ENCODE measurements around the gene PDE10A. TPM values are rescaled to one million over a fixed set of nuclear protein-coding genes. Genes with fewer than 3 reads are reported as not detected.

Gene PDE10A
- total and polyA plus RNA-seq, 9 of the 15 experiments (the other 6 are each of a cell fraction or from before 2014, with no cell fraction given), result 0.04 TPM; not detected in 8

DNA sequence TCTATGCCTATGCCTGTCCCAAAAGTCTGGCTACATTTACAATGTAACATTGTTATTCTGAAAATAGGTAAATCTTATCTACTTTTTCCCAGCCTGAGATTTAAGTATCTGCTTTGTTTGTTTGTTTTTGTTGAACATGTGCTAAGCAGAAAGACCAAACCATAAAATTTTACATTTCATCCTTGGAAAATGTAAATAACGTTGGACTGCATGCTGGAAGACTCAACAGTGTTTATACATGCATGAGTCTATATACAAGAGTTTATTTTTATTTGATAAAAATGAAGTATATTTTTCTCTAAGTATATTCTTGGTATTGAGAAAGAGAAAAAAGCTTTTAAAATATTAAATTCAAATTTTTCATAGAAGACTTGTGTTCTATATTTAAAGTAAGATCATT lies 12.1 kb upstream of the PDE10A start:
- Histone ChIP-seq H3K4me3 (no peak overlapping the region), H3K27ac (ENCODE audit: extremely low read depth, low read depth, low read length) (no peak overlapping the region), H3K9me1 (ENCODE audit: control insufficient read depth, insufficient read depth, low read length) (no peaks in the 10 kb centered on the region), H2AFZ (ENCODE audit: low read depth, low read length) (no peak overlapping the region), H3K4me2 (ENCODE audit: insufficient read depth, low read length) (no peak overlapping the region), H3K36me3 (ENCODE audit: control insufficient read depth, insufficient read depth, low read length) (no peaks in the 10 kb centered on the region), H3K9ac (ENCODE audit: insufficient read depth in 1 of 2, low read depth in 2 of 2, low read length in 2 of 2) (no peak overlapping the region), H3K9me3 (replicated peaks; ENCODE audit: control insufficient read depth, insufficient read depth, low read depth, low read length) (no peaks in the 10 kb centered on the region), H3K4me1 (replicated peaks in 1 of 2; ENCODE audit: control insufficient read depth in 2 of 2, insufficient read depth in 2 of 2, low read length in 2 of 2) (no peaks in the 10 kb centered on the region), H3K79me2 (ENCODE audit: control insufficient read depth, insufficient read depth, low read length) (no peaks in the 10 kb centered on the region), H4K20me1 (replicated peaks; ENCODE audit: control insufficient read depth, insufficient read depth, low read length) (no peaks in the 10 kb centered on the region), H3K27me3 (ENCODE audit: control insufficient read depth in 2 of 2, insufficient read depth in 2 of 2, low read length in 2 of 2) (no peaks in the 10 kb centered on the region)
- CTCF ChIA-PET (ENCODE audit: low intra/inter-chr PET ratio), result no interaction called here
- no peak for ATAC-seq
- 0% methylated on average over 1 of the region's 1 CpG for WGBS (ENCODE audit: insufficient coverage, low coverage, missing lambda C conversion rate)
- in situ Hi-C loops (cut with MboI), result no loop called here
- POLR2A ChIA-PET, result interaction anchor here (0.6 to 0.7 kb wide), 2 partner anchors 22 to 64 kb away, joined by 3 to 4 read pairs; no protein-coding TSS in a partner anchor
- DNase-seq (ENCODE audit: extremely low read depth in 1 of 4, low spot score in 3 of 4), result no peak
- TF ChIP-seq NUFIP1 (IDR thresholded peaks at IDR 0.05; ENCODE audit: partially characterized antibody), result no peak
- no TSS peak for BruUV-seq (replicated peaks)
- FAIRE-seq, result no peak
- intact Hi-C loops (cut with micrococcal nuclease), result no loop called here

DNA sequence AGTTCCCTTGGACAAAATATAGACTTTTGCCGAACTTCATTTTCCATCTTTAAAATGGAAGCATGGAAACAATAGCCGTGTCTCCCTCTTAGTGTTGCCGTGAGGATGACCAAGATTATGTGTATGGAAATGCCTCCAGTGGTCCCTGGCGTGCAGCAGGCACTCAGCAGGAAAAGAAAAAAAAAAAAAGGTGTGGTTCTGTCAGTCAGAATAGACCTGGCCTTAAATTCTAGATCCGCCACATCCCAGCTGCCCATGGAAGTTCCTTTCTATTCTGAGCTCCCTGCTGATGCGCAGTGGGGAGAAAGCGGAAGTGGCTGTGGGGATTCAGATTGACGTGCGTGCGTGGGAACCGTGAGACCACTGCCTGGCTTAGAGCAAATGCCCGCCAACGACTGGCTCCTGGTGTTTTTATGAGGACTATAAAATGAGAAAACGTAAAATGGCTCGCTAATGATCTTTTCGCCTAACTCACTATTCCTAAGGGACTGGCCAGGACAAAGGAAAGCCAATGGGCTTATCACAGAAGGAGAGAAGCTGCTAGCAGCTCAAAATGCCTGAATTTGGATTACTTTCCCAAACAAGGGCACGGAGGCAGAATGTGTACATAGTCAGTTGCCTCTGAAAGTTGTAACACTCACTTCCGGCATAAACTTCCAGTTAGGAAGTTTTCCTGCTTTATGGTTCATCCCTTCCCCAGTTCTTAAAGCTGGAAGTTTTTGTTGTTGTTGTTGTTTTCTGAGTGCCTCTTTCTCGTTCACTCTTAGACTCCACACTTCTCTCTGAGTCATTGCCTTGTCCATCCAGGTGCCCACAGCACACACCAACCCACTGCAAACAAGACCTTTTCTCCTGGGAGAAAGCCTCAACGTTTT lies 11.4 kb upstream of the PDE10A start:
- ATAC-seq (no peak), DNase-seq (ENCODE audit: extremely low read depth in 1 of 4, low spot score in 3 of 4) (no peak), FAIRE-seq (no peak)
- in situ Hi-C loops (cut with MboI), result no loop called here
- Histone ChIP-seq H3K27me3 (ENCODE audit: control insufficient read depth in 2 of 2, insufficient read depth in 2 of 2, low read length in 2 of 2) (no peaks in the 10 kb centered on the region), H4K20me1 (replicated peaks; ENCODE audit: control insufficient read depth, insufficient read depth, low read length) (no peaks in the 10 kb centered on the region), H3K4me3 (no peak overlapping the region), H3K27ac (ENCODE audit: extremely low read depth, low read depth, low read length) (no peak overlapping the region), H3K9me3 (replicated peaks; ENCODE audit: control insufficient read depth, insufficient read depth, low read depth, low read length) (no peaks in the 10 kb centered on the region), H3K4me2 (ENCODE audit: insufficient read depth, low read length) (no peak overlapping the region), H3K9me1 (ENCODE audit: control insufficient read depth, insufficient read depth, low read length) (no peaks in the 10 kb centered on the region), H3K4me1 (replicated peaks in 1 of 2; ENCODE audit: control insufficient read depth in 2 of 2, insufficient read depth in 2 of 2, low read length in 2 of 2) (no peaks in the 10 kb centered on the region), H2AFZ (ENCODE audit: low read depth, low read length) (no peak overlapping the region), H3K36me3 (ENCODE audit: control insufficient read depth, insufficient read depth, low read length) (no peaks in the 10 kb centered on the region), H3K9ac (ENCODE audit: insufficient read depth in 1 of 2, low read depth in 2 of 2, low read length in 2 of 2) (no peak overlapping the region), H3K79me2 (ENCODE audit: control insufficient read depth, insufficient read depth, low read length) (no peaks in the 10 kb centered on the region)
- CTCF ChIA-PET (ENCODE audit: low intra/inter-chr PET ratio), result no interaction called here
- no TSS peak for BruUV-seq (replicated peaks)
- 2% methylated on average over 20 of the region's 20 CpGs for whole genome bisulfite sequencing (ENCODE audit: insufficient coverage, low coverage, missing lambda C conversion rate)
- POLR2A ChIA-PET, result interaction anchor here (0.7 kb wide), 1 partner anchor 21 kb away, joined by 4 read pairs; no protein-coding TSS in a partner anchor
- no peak for TF ChIP-seq BRCA1 (IDR thresholded peaks at IDR 0.05)
- TF ChIP-seq BRCA1 (CRISPR knock-in tag; IDR thresholded peaks at IDR 0.05), result no peak
- peak; percentile 90 for TF ChIP-seq SPI1 (IDR thresholded peaks at IDR 0.05; ENCODE audit: borderline replicate concordance, low read depth, low read length)
- intact Hi-C loops (cut with micrococcal nuclease), result no loop called here
